ENCODE data around the gene TTC39A.
"Not testable (repeated sequence)": the region's sequence is repeated elsewhere in the genome, so short reads cannot be mapped to it uniquely, and the experiment has no call there.

TTC39A gene

GRCh38 chr1:51282605-51283004, 47.8 kb downstream of the TTC39A start:
- in situ Hi-C loops (cut with MboI; ENCODE audit: low pct_unique_long_range_greater_than_20kb, low sequenced_read_pairs), result no loop called here

GRCh38 chr1:51281807-51282206, 48.6 kb downstream of the TTC39A start:
- no peak for DNase-seq
- in situ Hi-C loops (cut with MboI; ENCODE audit: low pct_unique_long_range_greater_than_20kb, low sequenced_read_pairs), result no loop called here

More at GRCh38 chr1:51282605-51283004, 47.8 kb downstream of the TTC39A start:
- no peak for DNase-seq

GRCh38 chr1:51280321-51280978, 49.9 kb downstream of the TTC39A start:
- in situ Hi-C loops (cut with MboI; ENCODE audit: low pct_unique_long_range_greater_than_20kb, low sequenced_read_pairs), result no loop called here
- no peak for DNase-seq

- in situ Hi-C loops (cut with MboI; ENCODE audit: low pct_unique_long_range_greater_than_20kb, low sequenced_read_pairs), result no loop called here
- DNase-seq, result no peak
These were observed 54.1 kb downstream of the TTC39A start for GRCh38 chr1:51276286-51276685.

GRCh38 chr1:51274676-51275075, 55.7 kb downstream of the TTC39A start:
- DNase-seq, result no peak
- in situ Hi-C loops (cut with MboI; ENCODE audit: low pct_unique_long_range_greater_than_20kb, low sequenced_read_pairs), result no loop called here

GRCh38 chr1:51272916-51273315, 57.4 kb downstream of the TTC39A start:
- DNase-seq, result no peak
- in situ Hi-C loops (cut with MboI; ENCODE audit: low pct_unique_long_range_greater_than_20kb, low sequenced_read_pairs), result no loop called here

- DNase-seq, result no peak
- in situ Hi-C loops (cut with MboI; ENCODE audit: low pct_unique_long_range_greater_than_20kb, low sequenced_read_pairs), result no loop called here
These were observed 59.6 kb downstream of the TTC39A start for GRCh38 chr1:51270751-51271150.

GRCh38 chr1:51268634-51269033, 61.7 kb downstream of the TTC39A start:
- DNase-seq, result no peak
- in situ Hi-C loops (cut with MboI; ENCODE audit: low pct_unique_long_range_greater_than_20kb, low sequenced_read_pairs), result no loop called here

- in situ Hi-C loops (cut with MboI; ENCODE audit: low pct_unique_long_range_greater_than_20kb, low sequenced_read_pairs), result no loop called here
- no peak for DNase-seq
These were observed 63.6 kb downstream of the TTC39A start for GRCh38 chr1:51266791-51267190.

- no peak for DNase-seq
- in situ Hi-C loops (cut with MboI; ENCODE audit: low pct_unique_long_range_greater_than_20kb, low sequenced_read_pairs), result no loop called here
These were observed 64.2 kb downstream of the TTC39A start for GRCh38 chr1:51266181-51266580.

- in situ Hi-C loops (cut with MboI; ENCODE audit: low pct_unique_long_range_greater_than_20kb, low sequenced_read_pairs), result no loop called here
- peak; percentile 57 for DNase-seq
These were observed 64.7 kb downstream of the TTC39A start for GRCh38 chr1:51265618-51266017.

- in situ Hi-C loops (cut with MboI; ENCODE audit: low pct_unique_long_range_greater_than_20kb, low sequenced_read_pairs), result no loop called here
- peak; percentile 45 for DNase-seq
These were observed 65.9 kb downstream of the TTC39A start for GRCh38 chr1:51264451-51264850.

- DNase-seq, result no peak
- in situ Hi-C loops (cut with MboI; ENCODE audit: low pct_unique_long_range_greater_than_20kb, low sequenced_read_pairs), result no loop called here
These were observed 67.0 kb downstream of the TTC39A start for GRCh38 chr1:51263147-51263877.

- in situ Hi-C loops (cut with MboI; ENCODE audit: low pct_unique_long_range_greater_than_20kb, low sequenced_read_pairs), result no loop called here
- DNase-seq, result no peak
These were observed 75.0 kb downstream of the TTC39A start for GRCh38 chr1:51255331-51255730.

GRCh38 chr1:51253691-51254090, 76.7 kb downstream of the TTC39A start:
- in situ Hi-C loops (cut with MboI; ENCODE audit: low pct_unique_long_range_greater_than_20kb, low sequenced_read_pairs), result no loop called here
- DNase-seq, result no peak

- in situ Hi-C loops (cut with MboI; ENCODE audit: low pct_unique_long_range_greater_than_20kb, low sequenced_read_pairs), result no loop called here
- DNase-seq, result no peak
These were observed 78.0 kb downstream of the TTC39A start for GRCh38 chr1:51252366-51252765.

- in situ Hi-C loops (cut with MboI; ENCODE audit: low pct_unique_long_range_greater_than_20kb, low sequenced_read_pairs), result not testable (repeated sequence)
These were observed 79.2 kb downstream of the TTC39A start for GRCh38 chr1:51251165-51251564.

GRCh38 chr1:51250729-51251128, 79.6 kb downstream of the TTC39A start:
- in situ Hi-C loops (cut with MboI; ENCODE audit: low pct_unique_long_range_greater_than_20kb, low sequenced_read_pairs); DNase-seq: not testable (repeated sequence)

More at GRCh38 chr1:51251165-51251564, 79.2 kb downstream of the TTC39A start:
- DNase-seq, result not testable (repeated sequence)

GRCh38 chr1:51249445-51249844, 80.9 kb downstream of the TTC39A start:
- no peak for DNase-seq
- in situ Hi-C loops (cut with MboI; ENCODE audit: low pct_unique_long_range_greater_than_20kb, low sequenced_read_pairs), result no loop called here

GRCh38 chr1:51247499-51247898, 82.9 kb downstream of the TTC39A start:
- in situ Hi-C loops (cut with MboI; ENCODE audit: low pct_unique_long_range_greater_than_20kb, low sequenced_read_pairs), result no loop called here
- no peak for DNase-seq

- in situ Hi-C loops (cut with MboI; ENCODE audit: low pct_unique_long_range_greater_than_20kb, low sequenced_read_pairs), result no loop called here
- DNase-seq, result no peak
These were observed 83.3 kb downstream of the TTC39A start for GRCh38 chr1:51247022-51247421.

Measured in KBM-7 (cell line).